CD4-positive, alpha-beta T cell (primary cell): ENCODE measurements around the gene ZSCAN5B. TPM values are rescaled to one million over a fixed set of nuclear protein-coding genes. Genes with fewer than 3 reads are reported as not detected.
A peak's percentile ranks its signal among the peaks of the same experiment; 100 is the strongest.

Source experiments
- ATAC-seq: fragments of 200-7000 bp; cut with Tn5 transposase; one replicate; pipeline ENCODE4 v1.10.0; 2022; ENCODE audit warnings: mild to moderate bottlenecking; ENCODE audit not compliant: poor library complexity
- CTCF ChIA-PET: fragments of 350-600 bp; sonication (Branson Sonifier 250); formaldehyde crosslinking; loops from one replicate; lab custom pipeline; 2021; ENCODE audit warnings: antibody characterized with exemption, inconsistent platforms; lab: Charles Lee
- POLR2A ChIA-PET: fragments of 350-600 bp; sonication (Branson Sonifier 250); formaldehyde crosslinking; loops from one replicate; lab custom pipeline; 2021; ENCODE audit warnings: antibody characterized with exemption, inconsistent platforms; lab: Charles Lee
- DNase-seq, 14 experiments: peaks; one replicate each; pipeline ENCODE4 v3.0.0-alpha.2; 2013 to 2020; ENCODE audit warnings: mixed read lengths in 2 of 14
- H3K27ac ChIP-seq, 2 donors: one replicate each; pipeline versions ENCODE4 v1.5.1 to v1.7.0; 2013; ENCODE audit warnings: low read length in 2 of 2, low read depth in 1 of 2, mild to moderate bottlenecking in 1 of 2
- H3K27me3 ChIP-seq, 2 experiments: 1 replicate in 1 of 2; 2 replicates in 1 of 2; pipeline versions ENCODE4 v1.6.1 to v1.7.0; 2013; ENCODE audit warnings: low read length in 2 of 2, control low read depth in 1 of 2, mild to moderate bottlenecking in 1 of 2, moderate library complexity in 1 of 2; ENCODE audit not compliant: insufficient read depth in 2 of 2, control insufficient read depth in 1 of 2
- H3K36me3 ChIP-seq: one replicate; pipeline ENCODE4 v1.6.1; 2013; ENCODE audit warnings: low read length, control low read depth; ENCODE audit not compliant: insufficient read depth
- H3K4me1 ChIP-seq: one replicate; pipeline ENCODE4 v1.6.1; 2013; ENCODE audit warnings: low read length, control low read depth; ENCODE audit not compliant: insufficient read depth
- H3K4me3 ChIP-seq: one replicate; pipeline ENCODE4 v1.5.1; 2013; ENCODE audit warnings: mild to moderate bottlenecking, low read length, moderate library complexity
- H3K9me3 ChIP-seq, 2 experiments: 1 replicate in 1 of 2; 2 replicates in 1 of 2; pipeline versions ENCODE4 v1.6.1 to v1.7.0; 2013; ENCODE audit warnings: low read length in 2 of 2, mild to moderate bottlenecking in 2 of 2, control low read depth in 1 of 2, moderate library complexity in 1 of 2; ENCODE audit not compliant: control insufficient read depth in 1 of 2, insufficient read depth in 1 of 2
- H3K27ac Mint-ChIP-seq: one replicate; pipeline ENCODE4 v1.8.0; 2020; ENCODE audit warnings: mixed read lengths
- H3K27me3 Mint-ChIP-seq: one replicate; pipeline ENCODE4 v1.8.0; 2021; ENCODE audit warnings: mixed read lengths
- H3K36me3 Mint-ChIP-seq: one replicate; pipeline ENCODE4 v1.8.0; 2021; ENCODE audit warnings: low read depth, mixed read lengths
- H3K4me1 Mint-ChIP-seq: one replicate; pipeline ENCODE4 v1.8.0; 2021; ENCODE audit warnings: low read depth, mixed read lengths
- H3K4me3 Mint-ChIP-seq: one replicate; pipeline ENCODE4 v1.8.0; 2020; ENCODE audit warnings: mild to moderate bottlenecking, mixed read lengths
- H3K9me3 Mint-ChIP-seq: one replicate; pipeline ENCODE4 v1.8.0; 2020; ENCODE audit warnings: mixed read lengths
- CTCF ChIP-seq: fragments of 200-600 bp; IDR thresholded peaks from one replicate; pipeline ENCODE4 v1.8.0; 2022; ENCODE audit warnings: antibody characterized with exemption, mild to moderate bottlenecking
- intact Hi-C, 2 experiments: fragments of 100-400 bp; cut with DNase I in 1 of 2; cut with micrococcal nuclease in 1 of 2; formaldehyde crosslinking; loops; one replicate each; pipeline versions ENCODE4 v1.15.1 to v1.9.0; 2023 to 2025; cut with DNase I, micrococcal nuclease
- total RNA-seq, 174 experiments: library from RNA in 2 of 174; stranded (reverse) in 2 of 174; gene quantifications; one replicate each; pipeline ENCODE4 v1.2.3 and lab custom pipeline; 2021 to 2026

Gene ZSCAN5B
- total RNA-seq, 2 experiments from 2014 or later = not detected

DNA sequence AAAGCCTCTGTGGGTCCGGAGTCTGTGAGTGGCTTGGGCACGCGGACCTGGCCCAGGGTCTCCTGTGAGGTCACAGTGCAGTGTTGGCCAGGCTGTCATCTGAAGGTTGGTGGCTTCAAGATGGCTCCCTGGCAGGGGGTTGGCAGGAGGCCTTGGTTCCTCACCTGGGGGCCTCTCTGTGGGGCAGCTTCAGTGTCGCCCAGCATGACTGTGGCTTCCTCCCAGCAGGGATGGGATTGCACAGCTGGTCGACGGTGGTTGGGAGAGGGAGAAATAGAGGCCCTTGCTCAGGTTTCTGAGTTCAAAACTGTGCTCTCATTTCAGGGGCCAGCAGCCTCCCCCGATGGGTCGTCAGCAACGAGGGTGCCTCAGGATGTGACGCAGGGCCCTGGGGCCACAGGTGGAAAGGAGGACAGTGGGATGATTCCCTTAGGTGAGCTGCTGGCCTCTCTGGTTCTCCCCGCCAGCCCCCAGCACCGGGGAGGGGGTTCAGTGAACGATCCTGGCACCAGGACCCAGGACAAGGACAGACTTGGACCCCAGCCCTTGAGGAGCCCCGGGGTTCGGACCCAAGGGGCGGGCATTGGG lies 39.3 kb downstream of the ZSCAN5B start:
- H3K27me3 ChIP-seq = no peaks in the 10 kb centered on the region
- no peaks in the 10 kb centered on the region for H3K27me3 Mint-ChIP-seq
- DNase-seq (no peak), ATAC-seq (no peak)
- peaks cover 64% of the 10 kb centered on the region for H3K36me3 Mint-ChIP-seq
- H3K27ac ChIP-seq = no peak overlapping the region
- no peaks in the 10 kb centered on the region for H3K4me1 ChIP-seq
- no peak overlapping the region for H3K4me3 ChIP-seq
- no peak for TF ChIP-seq CTCF
- no peak overlapping the region for H3K27ac Mint-ChIP-seq
- H3K36me3 ChIP-seq = peaks cover 22% of the 10 kb centered on the region
- ChIA-PET POLR2A (no interaction called here), CTCF (no interaction called here)
- no peaks in the 10 kb centered on the region for H3K9me3 Mint-ChIP-seq
- peaks cover 8% of the 10 kb centered on the region for H3K4me1 Mint-ChIP-seq
- H3K9me3 ChIP-seq = no peaks in the 10 kb centered on the region
- H3K4me3 Mint-ChIP-seq = no peak overlapping the region
- intact Hi-C loops = no loop called here

DNA sequence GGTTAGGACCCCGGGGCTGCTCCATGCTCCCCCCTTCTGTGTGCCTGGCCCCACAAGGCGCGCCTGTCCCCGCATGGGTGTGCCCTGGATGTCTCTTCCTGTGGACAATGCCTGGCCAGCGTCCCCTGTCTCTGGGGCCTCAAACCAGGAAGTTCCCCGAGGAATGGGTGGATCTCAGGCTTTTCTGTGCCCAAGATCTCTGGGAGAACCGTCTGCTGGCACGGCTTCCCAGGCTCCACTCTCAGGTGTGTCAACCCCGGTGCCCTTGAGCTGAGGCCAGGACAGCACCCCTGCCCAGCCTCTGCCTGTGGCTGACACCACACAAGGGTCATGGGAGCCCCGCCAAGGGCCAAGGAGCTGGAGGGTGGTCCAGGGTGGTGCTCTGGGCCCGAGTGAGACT lies 40.8 kb downstream of the ZSCAN5B start:
- H3K4me1 Mint-ChIP-seq = peaks cover 19% of the 10 kb centered on the region
- POLR2A ChIA-PET = no interaction called here
- Histone ChIP-seq H3K4me3 (no peak overlapping the region), H3K27ac (no peak overlapping the region), H3K27me3 (no peaks in the 10 kb centered on the region), H3K4me1 (no peaks in the 10 kb centered on the region), H3K9me3 (no peaks in the 10 kb centered on the region), H3K36me3 (peaks cover 22% of the 10 kb centered on the region)
- peaks cover 72% of the 10 kb centered on the region for H3K36me3 Mint-ChIP-seq
- intact Hi-C loops = no loop called here
- no peak for ATAC-seq
- no peak overlapping the region for H3K27ac Mint-ChIP-seq
- no peak for TF ChIP-seq CTCF
- no peaks in the 10 kb centered on the region for H3K27me3 Mint-ChIP-seq
- no peak overlapping the region for H3K4me3 Mint-ChIP-seq
- no peak for DNase-seq
- no peaks in the 10 kb centered on the region for H3K9me3 Mint-ChIP-seq
- CTCF ChIA-PET = no interaction called here

- Mint-ChIP-seq H3K27ac (no peak overlapping the region), H3K27me3 (no peaks in the 10 kb centered on the region), H3K9me3 (no peaks in the 10 kb centered on the region), H3K4me1 (peaks cover 22% of the 10 kb centered on the region), H3K36me3 (peaks cover 69% of the 10 kb centered on the region), H3K4me3 (no peak overlapping the region)
- no peaks in the 10 kb centered on the region for H3K4me1 ChIP-seq
- DNase-seq (peak in 1 of 14 experiments; percentile 20), ATAC-seq (no peak)
- no peak overlapping the region for H3K27ac ChIP-seq
- H3K27me3 ChIP-seq = no peaks in the 10 kb centered on the region
- intact Hi-C loops = no loop called here
- TF ChIP-seq CTCF = no peak
- ChIA-PET CTCF (interaction anchor here (0.5 kb wide), 1 partner anchor 23 kb away, joined by 4 read pairs; no protein-coding TSS in a partner anchor), POLR2A (no interaction called here)
- no peak overlapping the region for H3K4me3 ChIP-seq
- no peaks in the 10 kb centered on the region for H3K9me3 ChIP-seq
- peaks cover 20% of the 10 kb centered on the region for H3K36me3 ChIP-seq
These were observed 42.4 kb downstream of the ZSCAN5B start for GRCh38 chr19:56155124-56155687.
